ENCODE measurements around the gene RBFOX2.
"Not testable (repeated sequence)": the region's sequence is repeated elsewhere in the genome, so short reads cannot be mapped to it uniquely, and the experiment has no call there.

RBFOX2 gene

DNA sequence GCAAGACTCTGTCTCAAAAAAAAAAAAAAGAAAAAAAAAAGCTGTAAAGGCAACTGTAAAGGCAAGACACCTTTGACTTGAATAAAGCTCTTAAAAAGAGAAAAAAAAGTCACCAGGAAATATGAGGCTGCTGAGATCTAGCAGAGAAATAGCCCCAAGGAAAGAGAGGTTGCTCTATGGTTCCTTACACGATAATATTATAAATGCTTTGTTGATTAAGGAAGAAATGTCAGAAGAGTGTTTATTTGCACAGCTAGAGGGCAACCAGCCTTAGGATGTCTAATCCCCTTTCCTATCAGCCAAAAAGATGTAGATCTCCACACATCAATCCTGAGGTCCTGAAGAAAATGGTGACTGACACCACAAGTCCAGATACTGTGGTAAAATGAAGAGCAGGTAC lies 32.0 kb downstream of the RBFOX2 start:
- H3K4me3 ChIP-seq (ENCODE audit: low read length) = no peak overlapping the region
- DNase-seq (ENCODE audit: low read depth) = no peak
- TF ChIP-seq, protein P1, sequence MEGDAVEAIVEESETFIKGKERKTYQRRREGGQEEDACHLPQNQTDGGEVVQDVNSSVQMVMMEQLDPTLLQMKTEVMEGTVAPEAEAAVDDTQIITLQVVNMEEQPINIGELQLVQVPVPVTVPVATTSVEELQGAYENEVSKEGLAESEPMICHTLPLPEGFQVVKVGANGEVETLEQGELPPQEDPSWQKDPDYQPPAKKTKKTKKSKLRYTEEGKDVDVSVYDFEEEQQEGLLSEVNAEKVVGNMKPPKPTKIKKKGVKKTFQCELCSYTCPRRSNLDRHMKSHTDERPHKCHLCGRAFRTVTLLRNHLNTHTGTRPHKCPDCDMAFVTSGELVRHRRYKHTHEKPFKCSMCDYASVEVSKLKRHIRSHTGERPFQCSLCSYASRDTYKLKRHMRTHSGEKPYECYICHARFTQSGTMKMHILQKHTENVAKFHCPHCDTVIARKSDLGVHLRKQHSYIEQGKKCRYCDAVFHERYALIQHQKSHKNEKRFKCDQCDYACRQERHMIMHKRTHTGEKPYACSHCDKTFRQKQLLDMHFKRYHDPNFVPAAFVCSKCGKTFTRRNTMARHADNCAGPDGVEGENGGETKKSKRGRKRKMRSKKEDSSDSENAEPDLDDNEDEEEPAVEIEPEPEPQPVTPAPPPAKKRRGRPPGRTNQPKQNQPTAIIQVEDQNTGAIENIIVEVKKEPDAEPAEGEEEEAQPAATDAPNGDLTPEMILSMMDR (conservative IDR thresholded peaks at IDR 0.05; ENCODE audit: low read depth, low read length) = no peak

DNA sequence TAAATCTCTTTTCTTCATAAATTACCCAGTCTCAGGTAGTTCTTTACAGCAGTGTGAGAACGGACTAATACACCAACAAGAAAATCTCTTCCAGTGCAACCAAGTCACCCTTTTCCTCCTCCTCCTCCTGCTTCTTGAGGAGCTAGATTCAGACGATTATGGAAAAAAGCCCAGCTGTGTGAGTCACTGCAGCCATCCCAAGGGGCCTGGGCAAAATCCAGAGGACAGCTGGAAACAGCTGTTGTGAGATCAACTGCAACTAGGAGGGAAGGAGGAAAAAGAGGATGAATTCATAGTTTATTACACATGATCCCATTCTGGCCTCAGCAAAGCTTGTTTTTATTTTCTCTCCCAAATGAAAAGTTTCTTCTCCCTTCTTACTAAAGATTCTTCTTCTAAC lies 32.9 kb downstream of the RBFOX2 start:
- no peak for DNase-seq (ENCODE audit: low read depth)
- no peak overlapping the region for H3K4me3 ChIP-seq (ENCODE audit: low read length)
- TF ChIP-seq, protein P1 (conservative IDR thresholded peaks at IDR 0.05; ENCODE audit: low read depth, low read length) = no peak

DNA sequence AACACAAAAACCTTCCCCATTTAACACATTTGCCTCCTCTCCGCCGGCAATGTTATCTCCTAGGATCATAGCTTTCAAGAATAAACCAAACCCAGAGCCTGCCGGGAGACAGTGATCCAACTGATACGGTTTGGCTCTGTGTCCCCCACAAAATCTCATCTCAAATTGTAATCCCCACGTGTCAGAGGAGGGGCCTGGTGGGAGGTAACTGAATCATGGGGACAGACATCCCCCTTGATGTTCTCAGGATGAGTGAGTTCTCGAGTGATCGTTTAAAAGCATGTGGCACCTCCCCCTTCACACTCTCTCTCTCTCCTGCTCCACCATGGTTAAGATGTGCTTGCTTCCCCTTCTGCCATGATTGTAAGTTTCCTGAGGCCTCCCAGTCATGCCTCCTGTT lies 33.3 kb downstream of the RBFOX2 start:
- DNase-seq (ENCODE audit: low read depth) = no peak
- TF ChIP-seq, protein P1 (conservative IDR thresholded peaks at IDR 0.05; ENCODE audit: low read depth, low read length) = no peak
- no peak overlapping the region for H3K4me3 ChIP-seq (ENCODE audit: low read length)

DNA sequence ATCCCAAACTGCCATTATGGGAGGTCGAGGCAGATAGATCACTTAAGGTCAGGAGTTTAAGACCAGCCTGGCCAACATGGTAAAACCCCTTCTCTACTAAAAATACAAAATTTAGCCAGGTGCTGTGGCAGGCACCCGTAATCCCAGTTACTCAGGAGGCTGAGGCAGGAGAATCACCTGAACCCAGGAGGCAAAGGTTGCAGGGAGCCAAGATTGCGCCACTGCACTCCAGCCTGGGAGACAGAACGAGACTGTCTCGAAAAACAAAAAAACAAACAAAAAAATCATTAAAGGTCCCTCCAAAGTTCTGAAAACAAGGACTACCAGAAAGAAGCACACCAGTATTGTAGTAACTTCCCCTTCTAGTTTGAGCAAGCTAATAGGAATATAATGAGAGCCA lies 34.9 kb downstream of the RBFOX2 start:
- not testable (repeated sequence) for H3K4me3 ChIP-seq (ENCODE audit: low read length); DNase-seq (ENCODE audit: low read depth)

DNA sequence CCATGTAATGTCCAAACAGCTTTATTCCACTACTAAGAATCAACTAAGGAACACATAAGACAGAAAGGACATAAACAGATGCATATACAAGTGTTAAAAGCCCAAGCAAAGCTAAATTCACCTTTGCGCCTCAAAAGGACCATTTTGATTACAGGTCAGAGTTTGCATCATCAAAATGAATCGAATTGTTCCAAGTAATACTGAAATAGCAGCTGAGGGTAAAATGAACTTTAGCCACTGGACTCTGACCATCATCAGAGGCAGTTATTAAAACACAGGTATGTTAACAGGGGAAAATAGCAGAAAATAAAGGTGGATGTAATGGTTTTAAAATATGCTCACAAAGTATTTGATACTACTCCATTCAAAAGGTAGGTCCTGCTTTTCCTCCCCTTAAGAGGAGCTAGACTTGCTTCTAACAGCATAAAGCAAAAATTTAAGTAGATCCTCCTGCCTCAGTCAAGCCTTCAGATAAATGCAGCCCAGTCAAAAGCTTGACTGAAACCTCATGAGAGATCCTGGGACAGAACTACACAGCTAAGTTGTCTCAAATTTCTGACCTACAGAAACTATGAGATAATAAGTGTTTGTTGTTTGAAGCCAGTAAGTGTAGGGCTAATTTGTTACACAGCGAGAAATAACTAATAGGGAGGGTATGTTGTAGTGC lies 35.4 kb downstream of the RBFOX2 start:
- no peak for DNase-seq (ENCODE audit: low read depth)
- TF ChIP-seq, protein P1 (conservative IDR thresholded peaks at IDR 0.05; ENCODE audit: low read depth, low read length) = no peak
- no peak overlapping the region for H3K4me3 ChIP-seq (ENCODE audit: low read length)

DNA sequence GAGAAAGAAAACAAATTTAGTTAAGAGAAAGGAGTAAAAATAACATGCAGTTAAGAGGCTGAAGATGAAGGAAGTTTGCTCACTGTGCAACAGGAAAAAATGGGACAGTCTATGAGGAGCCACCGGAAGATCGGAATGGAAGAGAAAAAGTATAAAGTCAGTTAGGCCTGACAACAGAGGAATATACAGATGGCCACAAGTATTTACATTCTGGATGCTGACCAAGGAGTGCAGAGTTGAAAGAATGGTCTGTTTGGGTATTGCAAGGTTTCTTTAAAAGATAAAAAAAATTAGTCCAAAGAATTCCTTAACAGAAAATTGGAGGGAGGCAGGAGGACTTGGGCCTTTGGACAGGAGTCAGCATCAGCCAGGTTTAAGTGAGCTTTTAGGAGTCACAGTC lies 37.5 kb downstream of the RBFOX2 start:
- no peak overlapping the region for H3K4me3 ChIP-seq (ENCODE audit: low read length)
- TF ChIP-seq, protein P1 (conservative IDR thresholded peaks at IDR 0.05; ENCODE audit: low read depth, low read length) = no peak
- no peak for DNase-seq (ENCODE audit: low read depth)

DNA sequence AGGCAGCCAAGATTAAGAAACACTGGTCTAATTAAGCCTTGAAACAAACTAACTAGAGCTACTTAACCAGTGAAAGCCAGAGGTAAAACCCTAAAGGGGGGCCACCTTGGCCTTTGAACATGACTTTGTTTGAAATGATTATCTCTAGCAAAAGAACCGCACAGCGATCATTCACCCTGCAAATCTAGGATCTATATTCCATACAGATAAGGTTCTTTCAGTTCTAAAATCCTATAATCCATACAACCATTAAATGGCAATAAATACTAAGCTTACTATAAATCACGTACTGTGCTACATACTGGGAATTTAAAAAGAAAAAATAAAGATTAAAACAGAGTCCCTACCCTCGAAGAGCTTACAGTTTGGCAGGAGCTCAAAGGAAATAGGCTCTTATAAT lies 40.6 kb downstream of the RBFOX2 start:
- no peak overlapping the region for H3K4me3 ChIP-seq (ENCODE audit: low read length)
- DNase-seq (ENCODE audit: low read depth) = no peak
- TF ChIP-seq, protein P1 (conservative IDR thresholded peaks at IDR 0.05; ENCODE audit: low read depth, low read length) = no peak

Data from retinal pigment epithelial cell (primary cell).